B cell (primary cell): ENCODE measurements around the gene FMNL3. TPM values are rescaled to one million over a fixed set of nuclear protein-coding genes. Genes with fewer than 3 reads are reported as not detected.

Experiments used
- ATAC-seq: fragments of 200-7000 bp; cut with Tn5 transposase; one replicate; pipeline ENCODE4 v1.10.0; 2021; ENCODE audit warnings: low read depth, mild to moderate bottlenecking, moderate number of reproducible peaks, moderate library complexity
- CTCF ChIA-PET: fragments of 350-600 bp; sonication (Branson Sonifier 250); formaldehyde crosslinking; loops from one replicate; lab custom pipeline; 2021; ENCODE audit warnings: antibody characterized with exemption, inconsistent platforms; lab: Charles Lee
- POLR2A ChIA-PET: fragments of 350-600 bp; sonication (Branson Sonifier 250); formaldehyde crosslinking; loops from one replicate; lab custom pipeline; 2021; ENCODE audit warnings: antibody characterized with exemption; lab: Charles Lee
- DNase-seq: peaks from one replicate; pipeline ENCODE4 v3.0.0; 2013
- H2AFZ ChIP-seq: 2 replicates; pipeline ENCODE4 v1.6.1; 2012; ENCODE audit warnings: mild to moderate bottlenecking, low read depth, low read length; ENCODE audit not compliant: insufficient read depth, poor library complexity, severe bottlenecking
- H3K27ac ChIP-seq, 2 donors: 1 replicate in 1 of 2; 2 replicates in 1 of 2; pipeline ENCODE4 v1.5.1; 2012 to 2013; ENCODE audit warnings: low read length in 2 of 2, mild to moderate bottlenecking in 2 of 2, moderate library complexity in 1 of 2
- H3K27me3 ChIP-seq, 4 experiments: fragments of 200-600 bp in 1 of 4; sonication (generic) in 1 of 4; replicated peaks in 1 of 4; 1 replicate in 2 of 4; 2 replicates in 2 of 4; pipeline versions ENCODE4 v1.6.1 to v1.7.0; 2013 to 2016; ENCODE audit warnings: low read length in 3 of 4, mild to moderate bottlenecking in 2 of 4, mixed read lengths in 1 of 4, moderate library complexity in 1 of 4; ENCODE audit not compliant: insufficient read depth in 4 of 4, control insufficient read depth in 3 of 4; ENCODE audit errors: control extremely low read depth in 1 of 4
- H3K36me3 ChIP-seq, 2 experiments: replicated peaks in 1 of 2; 1 replicate in 1 of 2; 2 replicates in 1 of 2; pipeline versions ENCODE4 v1.6.1 to v1.7.1; 2013; ENCODE audit warnings: low read length in 1 of 2; ENCODE audit not compliant: insufficient read depth in 2 of 2, control insufficient read depth in 1 of 2; ENCODE audit errors: control extremely low read depth in 1 of 2, extremely low read depth in 1 of 2
- H3K4me1 ChIP-seq, 2 donors: fragments of 200-600 bp in 1 of 2; sonication (generic) in 1 of 2; 1 replicate in 1 of 2; 2 replicates in 1 of 2; pipeline versions ENCODE4 v1.5.1 to v1.6.1; 2013 to 2017; ENCODE audit warnings: low read length in 2 of 2; ENCODE audit not compliant: control insufficient read depth in 2 of 2, insufficient read depth in 2 of 2
- H3K4me2 ChIP-seq: replicated peaks from 2 replicates; pipeline ENCODE3; 2012; ENCODE audit warnings: mild to moderate bottlenecking, low read depth, low read length; ENCODE audit not compliant: poor library complexity, severe bottlenecking
- H3K4me3 ChIP-seq, 5 experiments: fragments of 200-600 bp in 1 of 5; sonication (generic) in 1 of 5; 1 replicate in 3 of 5; 2 replicates in 2 of 5; pipeline versions ENCODE4 v1.5.1 to v1.7.0; 2011 to 2016; ENCODE audit warnings: low read length in 4 of 5, mild to moderate bottlenecking in 4 of 5, low read depth in 2 of 5, control low read depth in 1 of 5, moderate library complexity in 1 of 5; ENCODE audit not compliant: insufficient read depth in 1 of 5; ENCODE audit errors: control extremely low read depth in 1 of 5, extremely low read depth in 1 of 5
- H3K79me2 ChIP-seq: fragments of 200-600 bp; sonication (generic); one replicate; pipeline ENCODE4 v1.6.0; 2016; ENCODE audit warnings: low read length; ENCODE audit not compliant: control insufficient read depth, insufficient read depth
- H3K9ac ChIP-seq: fragments of 200-600 bp; sonication (generic); 2 replicates; pipeline ENCODE4 v1.6.1; 2017; ENCODE audit warnings: mild to moderate bottlenecking, low read length, moderate library complexity
- H3K9me3 ChIP-seq, 3 donors: one replicate each; pipeline versions ENCODE4 v1.6.1 to v1.7.1; 2013; ENCODE audit warnings: low read length in 2 of 3; ENCODE audit not compliant: control insufficient read depth in 2 of 3, insufficient read depth in 1 of 3; ENCODE audit errors: control extremely low read depth in 1 of 3
- H4K20me1 ChIP-seq: 2 replicates; pipeline ENCODE4 v1.6.0; 2012; ENCODE audit warnings: mild to moderate bottlenecking, low read length; ENCODE audit not compliant: insufficient read depth, control insufficient read depth, poor library complexity, severe bottlenecking
- H3K27ac Mint-ChIP-seq: one replicate; pipeline ENCODE4 v1.8.0; 2021; ENCODE audit warnings: mixed read lengths
- H3K27me3 Mint-ChIP-seq: one replicate; pipeline ENCODE4 v1.8.0; 2021; ENCODE audit warnings: mixed read lengths
- H3K4me1 Mint-ChIP-seq: one replicate; pipeline ENCODE4 v1.8.0; 2021; ENCODE audit warnings: mixed read lengths
- H3K4me3 Mint-ChIP-seq: one replicate; pipeline ENCODE4 v1.8.0; 2021; ENCODE audit warnings: mixed read lengths
- H3K9me3 Mint-ChIP-seq: one replicate; pipeline ENCODE4 v1.8.0; 2022; ENCODE audit warnings: mixed read lengths; ENCODE audit not compliant: insufficient read depth
- EZH2 ChIP-seq: IDR thresholded peaks from 2 replicates; pipeline ENCODE4 v1.6.1; 2012; ENCODE audit warnings: borderline replicate concordance, low read depth, mild to moderate bottlenecking, moderate library complexity, low read length; ENCODE audit not compliant: insufficient read depth, poor library complexity, severe bottlenecking
- WGBS: methylation state at CpG from one replicate; pipeline ENCODE4 v1.1.5; 2013; ENCODE audit warnings: missing lambda C conversion rate; ENCODE audit not compliant: insufficient coverage; 5-methylcytosine and 5-hydroxymethylcytosine counted together
- intact Hi-C: fragments of 100-400 bp; cut with micrococcal nuclease; formaldehyde crosslinking; loops from one replicate; pipeline ENCODE4 v1.10.0; 2022
- polyA plus RNA-seq: library from polyadenylated mRNA; depleted of rRNA; stranded (reverse); fragments of >200 nt; gene quantifications from 2 replicates; pipeline ENCODE4 v1.2.3, GENCODE V29; 2012
- total RNA-seq, 2 donors: library from RNA; stranded (reverse); fragments of 120-200 nt in 1 of 2; gene quantifications; 1 replicate in 1 of 2; 2 replicates in 1 of 2; pipeline versions ENCODE4 v1.2.3 to v1.2.4, GENCODE V29; 2013 to 2022
- TF ChIP-seq, protein P1 (sequence below): fragments of 200-600 bp; IDR thresholded peaks from one replicate; pipeline ENCODE4 v1.8.0; 2022; ENCODE audit warnings: antibody characterized with exemption, mild to moderate bottlenecking

The FMNL3 gene
- total and polyA plus RNA-seq, 2 donors (not counting 1 experiment from before 2014, with no cell fraction given), result 19.3 to 69.9 TPM

DNA sequence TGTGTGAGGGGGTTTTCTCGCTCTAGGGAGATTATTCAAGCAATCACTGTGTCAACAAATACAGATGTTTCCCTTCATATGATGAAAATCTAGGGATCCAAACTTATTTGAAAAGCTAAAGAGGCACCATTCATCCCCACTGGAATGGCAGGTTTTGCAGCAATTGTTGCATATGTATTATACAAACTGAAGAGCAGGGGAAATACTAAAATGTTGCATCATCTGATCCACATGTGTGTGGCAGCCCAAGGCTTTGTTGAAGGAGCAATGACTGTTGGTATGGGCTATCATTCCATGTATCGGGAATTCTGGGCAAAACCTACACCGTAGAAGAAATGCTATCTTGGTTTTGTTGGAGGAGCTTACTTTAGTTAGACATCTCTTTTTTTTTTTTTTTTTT is 87.9 kb downstream of the FMNL3 start:
- Histone ChIP-seq H3K9me3 (peaks cover 0 to 1% (median 0%) of the 10 kb centered on the region in 3 donors), H3K4me2 (no peak overlapping the region), H3K27ac (no peak overlapping the region), H3K4me3 (no peak overlapping the region), H3K27me3 (peaks cover 0 to 3% (median 0%) of the 10 kb centered on the region in 4 experiments), H4K20me1 (no peaks in the 10 kb centered on the region), H3K9ac (no peak overlapping the region), H3K79me2 (no peaks in the 10 kb centered on the region), H3K36me3 (no peaks in the 10 kb centered on the region), H3K4me1 (peaks cover 11 to 21% of the 10 kb centered on the region in 2 donors), H2AFZ (no peak overlapping the region)
- TF ChIP-seq, protein P1, sequence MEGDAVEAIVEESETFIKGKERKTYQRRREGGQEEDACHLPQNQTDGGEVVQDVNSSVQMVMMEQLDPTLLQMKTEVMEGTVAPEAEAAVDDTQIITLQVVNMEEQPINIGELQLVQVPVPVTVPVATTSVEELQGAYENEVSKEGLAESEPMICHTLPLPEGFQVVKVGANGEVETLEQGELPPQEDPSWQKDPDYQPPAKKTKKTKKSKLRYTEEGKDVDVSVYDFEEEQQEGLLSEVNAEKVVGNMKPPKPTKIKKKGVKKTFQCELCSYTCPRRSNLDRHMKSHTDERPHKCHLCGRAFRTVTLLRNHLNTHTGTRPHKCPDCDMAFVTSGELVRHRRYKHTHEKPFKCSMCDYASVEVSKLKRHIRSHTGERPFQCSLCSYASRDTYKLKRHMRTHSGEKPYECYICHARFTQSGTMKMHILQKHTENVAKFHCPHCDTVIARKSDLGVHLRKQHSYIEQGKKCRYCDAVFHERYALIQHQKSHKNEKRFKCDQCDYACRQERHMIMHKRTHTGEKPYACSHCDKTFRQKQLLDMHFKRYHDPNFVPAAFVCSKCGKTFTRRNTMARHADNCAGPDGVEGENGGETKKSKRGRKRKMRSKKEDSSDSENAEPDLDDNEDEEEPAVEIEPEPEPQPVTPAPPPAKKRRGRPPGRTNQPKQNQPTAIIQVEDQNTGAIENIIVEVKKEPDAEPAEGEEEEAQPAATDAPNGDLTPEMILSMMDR, result no peak
- TF ChIP-seq EZH2, result no peak
- Mint-ChIP-seq H3K27ac (no peak overlapping the region), H3K9me3 (no peaks in the 10 kb centered on the region), H3K4me1 (peaks cover 19% of the 10 kb centered on the region), H3K27me3 (peaks cover 11% of the 10 kb centered on the region), H3K4me3 (no peak overlapping the region)
- intact Hi-C loops, result no loop called here
- ATAC-seq (no peak), DNase-seq (no peak)
- WGBS, result no CpG with 5 or more reads among the region's 3 CpGs
- ChIA-PET POLR2A (interaction anchor here (0.7 kb wide), 1 partner anchor 513 kb away, joined by 6 read pairs; no protein-coding TSS in a partner anchor), CTCF (interaction anchor here (0.7 kb wide), 1 partner anchor 262 kb away, joined by 3 read pairs; no protein-coding TSS in a partner anchor)

DNA sequence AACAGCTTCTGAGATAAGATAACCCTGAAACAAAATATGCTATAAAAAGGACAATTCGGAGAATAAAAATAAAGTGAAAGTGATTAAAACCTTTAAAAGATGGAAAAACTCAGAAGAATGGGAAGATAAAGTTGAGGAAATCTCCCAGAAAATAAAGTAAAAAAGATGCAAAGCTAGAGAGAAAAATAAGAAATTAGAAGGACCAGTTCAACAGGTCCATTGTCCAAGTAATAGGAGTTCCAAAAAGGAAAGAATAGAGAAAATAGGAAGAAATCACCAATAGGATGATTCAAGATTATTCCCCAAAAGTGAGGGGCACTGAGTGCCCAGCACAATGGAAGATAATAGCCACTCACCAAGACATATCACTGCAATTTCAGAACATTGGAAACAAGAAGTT is 88.6 kb downstream of the FMNL3 start:
- peaks cover 15% of the 10 kb centered on the region for H3K4me1 Mint-ChIP-seq
- Histone ChIP-seq H3K9me3 (peaks cover 0 to 1% (median 0%) of the 10 kb centered on the region in 3 donors), H3K4me3 (no peak overlapping the region), H4K20me1 (no peaks in the 10 kb centered on the region), H3K79me2 (no peaks in the 10 kb centered on the region), H3K4me1 (peaks cover 11 to 21% of the 10 kb centered on the region in 2 donors), H3K36me3 (no peaks in the 10 kb centered on the region), H2AFZ (no peak overlapping the region), H3K4me2 (no peak overlapping the region), H3K27ac (no peak overlapping the region), H3K27me3 (peaks cover 0 to 3% (median 0%) of the 10 kb centered on the region in 4 experiments), H3K9ac (no peak overlapping the region)
- WGBS, result no CpG with 5 or more reads among the region's 1 CpG
- no peak for DNase-seq
- no peaks in the 10 kb centered on the region for H3K9me3 Mint-ChIP-seq
- no peak overlapping the region for H3K4me3 Mint-ChIP-seq
- ChIA-PET POLR2A (no interaction called here), CTCF (interaction anchor here (1.0 kb wide), 2 partner anchors 31 to 123 kb away, joined by 3 read pairs; partner anchors contain the start of gene TMBIM6)
- no peak for TF ChIP-seq EZH2
- TF ChIP-seq, protein P1, result no peak
- ATAC-seq, result no peak
- intact Hi-C loops, result no loop called here
- peaks cover 13% of the 10 kb centered on the region for H3K27me3 Mint-ChIP-seq
- no peak overlapping the region for H3K27ac Mint-ChIP-seq
